Activated gamma-delta T cell treated with Interleukin-2 at 50 U/mL for 16 hours (primary cell): ENCODE measurements around the gene SPATA12.
A peak's percentile ranks its signal among the peaks of the same experiment; 100 is the strongest.
"Not testable (repeated sequence)": the region's sequence is repeated elsewhere in the genome, so short reads cannot be mapped to it uniquely, and the experiment has no call there.

Experiments
- DNase-seq: peaks from one replicate; pipeline ENCODE4 v3.0.0-alpha.2; 2020

SPATA12 gene

DNA sequence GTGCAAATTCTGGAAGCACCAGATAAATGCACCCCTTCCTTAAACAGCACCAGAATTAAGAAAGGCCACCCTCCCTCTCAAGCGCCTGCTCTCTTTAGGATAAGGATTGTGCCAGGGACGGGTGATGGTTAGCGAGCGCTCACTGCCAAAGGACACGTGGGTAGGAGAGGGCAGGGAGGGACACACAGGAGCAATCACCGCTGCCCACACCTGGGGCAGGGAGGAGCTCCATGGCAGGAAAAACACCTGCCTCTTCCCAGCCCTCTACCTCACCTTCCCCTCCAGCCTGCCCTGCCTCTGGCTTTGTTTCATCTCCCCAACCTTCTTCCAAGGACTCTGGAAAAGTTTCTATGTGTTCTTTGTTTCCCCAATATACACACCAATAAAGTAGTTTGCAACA is 7.3 kb upstream of the SPATA12 start:
- no peak for DNase-seq

DNA sequence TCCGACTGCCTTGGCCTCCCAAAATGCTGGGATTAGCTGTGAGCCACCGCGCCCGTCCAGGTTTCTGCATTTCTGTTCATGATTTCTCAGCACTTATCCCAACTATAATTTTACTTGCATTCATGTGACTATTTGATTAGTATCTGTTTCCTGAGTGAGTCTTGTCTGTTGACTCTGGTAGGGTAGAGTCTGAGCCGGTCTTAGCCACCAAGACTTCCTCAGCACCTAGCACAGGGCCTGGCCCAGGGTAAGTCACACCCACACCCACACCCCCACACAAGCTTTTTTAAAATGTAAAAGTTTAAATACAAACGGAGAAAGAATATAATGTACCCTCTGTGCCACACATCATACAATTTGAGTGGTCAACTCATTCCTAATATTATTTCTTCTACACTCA is 3.1 kb upstream of the SPATA12 start:
- no peak for DNase-seq

DNA sequence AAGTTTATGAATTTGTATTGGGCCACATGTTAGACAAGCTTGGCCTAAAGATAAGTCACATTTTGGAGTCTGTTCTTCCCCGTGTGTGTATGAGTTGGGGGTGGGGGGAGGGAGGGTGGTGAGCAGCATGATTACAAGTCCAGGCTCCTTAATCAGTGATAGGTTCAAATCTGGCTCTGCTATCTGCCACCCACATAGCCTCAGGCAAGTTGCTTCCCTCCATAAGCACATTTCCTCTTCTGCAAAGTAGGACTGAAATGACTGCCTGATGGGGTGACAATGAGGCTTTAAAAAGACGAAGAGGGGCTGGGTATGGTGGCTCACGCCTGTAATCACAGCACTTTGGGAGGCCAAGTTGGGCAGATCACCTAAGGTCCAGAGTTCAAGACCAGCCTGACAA is 1.1 kb upstream of the SPATA12 start:
- DNase-seq: no peak

DNA sequence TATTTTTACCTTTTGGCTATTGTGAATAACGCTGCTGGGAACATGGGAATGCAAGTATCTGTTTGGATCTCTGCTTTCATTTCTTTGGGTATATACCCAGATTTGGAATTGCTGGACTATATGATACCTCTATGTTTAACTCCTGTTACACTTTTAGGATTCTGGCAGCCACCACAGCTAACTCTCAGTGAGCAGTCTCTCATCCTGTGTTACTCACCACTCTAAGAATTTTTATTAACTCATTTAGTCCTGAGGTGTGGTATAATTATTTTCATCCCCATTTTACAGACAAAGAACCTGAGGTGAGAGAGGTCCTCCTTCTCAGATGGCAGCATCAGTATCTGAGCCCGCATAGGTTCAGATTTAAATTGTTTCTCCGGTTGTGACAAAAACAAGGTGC is 1.1 kb downstream of the SPATA12 start:
- DNase-seq: no peak

DNA sequence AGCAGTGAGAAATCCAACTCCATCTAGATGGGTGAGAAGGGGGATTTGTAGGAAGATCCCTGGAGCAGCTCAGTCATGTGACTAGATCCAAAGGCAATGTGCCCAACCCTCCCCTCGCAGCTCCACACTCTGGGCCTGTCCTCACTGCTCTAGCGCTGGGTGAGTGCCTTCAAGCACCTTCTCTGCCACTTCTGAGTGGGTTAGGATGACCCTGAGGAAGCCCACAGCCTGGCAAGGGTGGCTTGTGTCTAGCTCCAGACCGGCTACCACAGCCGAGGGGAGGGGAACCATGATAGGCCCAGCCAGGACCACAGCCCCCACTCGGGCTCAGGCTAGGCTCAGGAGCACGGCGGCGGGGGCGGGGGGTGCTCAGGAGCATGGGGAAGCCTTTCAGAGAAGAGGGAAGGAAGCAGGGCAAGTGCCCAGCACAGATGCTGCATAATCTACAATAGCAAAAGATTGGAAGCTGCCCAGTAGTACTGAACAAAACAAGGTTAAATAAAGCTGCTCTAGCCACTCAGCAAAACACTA is 1.7 kb downstream of the SPATA12 start:
- DNase-seq: no peak

DNA sequence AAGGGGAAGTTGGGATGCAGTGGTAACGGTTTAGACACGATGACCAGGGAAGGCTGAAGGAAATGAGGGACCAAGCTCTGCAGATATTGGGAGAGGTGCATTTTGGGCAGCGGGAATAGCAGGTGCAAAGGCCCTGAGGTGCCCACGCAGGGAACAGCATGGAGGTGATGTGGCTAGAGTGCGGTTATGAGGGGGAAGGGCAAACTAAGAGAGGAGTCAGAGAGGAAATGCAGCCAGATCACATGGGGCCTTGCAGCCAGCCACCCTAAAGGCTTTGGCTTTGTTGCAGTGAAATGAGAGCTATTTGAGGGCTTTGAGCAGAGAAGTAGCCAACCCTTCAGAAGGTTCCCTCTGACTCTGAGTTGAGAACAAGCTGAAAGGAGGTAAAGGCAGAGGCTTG is 2.6 kb downstream of the SPATA12 start:
- DNase-seq: no peak

DNA sequence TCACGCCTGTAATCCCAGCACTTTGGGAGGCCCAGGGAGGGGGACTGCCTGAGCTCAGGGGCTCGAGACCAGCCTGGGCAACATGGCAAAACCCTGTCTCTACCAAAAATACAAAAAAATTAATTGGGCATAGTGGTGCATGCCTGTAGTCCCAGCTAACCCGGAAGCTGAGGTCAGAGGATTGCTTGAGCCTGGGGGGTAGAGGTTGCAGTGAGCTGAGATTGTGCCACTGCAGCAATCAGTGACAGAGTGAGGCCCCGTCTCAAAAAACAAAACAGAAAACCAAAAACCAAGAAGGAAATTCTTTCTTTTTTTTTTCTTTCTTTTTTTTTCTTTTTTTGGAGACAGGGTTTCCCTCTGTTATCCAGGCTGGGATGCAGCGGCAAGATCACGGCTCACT is 3.5 kb downstream of the SPATA12 start:
- DNase-seq: no peak

DNA sequence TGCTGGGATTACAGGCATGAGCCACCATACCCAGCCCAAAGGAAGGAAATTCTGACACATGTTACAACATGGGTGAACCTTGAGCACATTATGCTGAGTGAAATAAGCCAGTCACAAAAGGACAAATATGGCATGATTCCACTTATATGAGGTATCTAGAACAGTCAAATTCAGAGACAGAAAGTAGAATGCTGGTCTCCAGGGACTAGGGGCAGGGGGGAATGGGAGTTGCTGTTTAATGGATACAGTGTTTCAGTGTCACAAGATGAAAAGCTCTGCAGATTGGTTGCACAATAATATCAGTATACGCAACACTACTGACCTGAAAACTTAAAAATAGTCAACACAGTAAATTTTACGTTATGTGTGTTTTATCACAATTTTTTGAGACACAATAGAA is 4.1 kb downstream of the SPATA12 start:
- no peak for DNase-seq

DNA sequence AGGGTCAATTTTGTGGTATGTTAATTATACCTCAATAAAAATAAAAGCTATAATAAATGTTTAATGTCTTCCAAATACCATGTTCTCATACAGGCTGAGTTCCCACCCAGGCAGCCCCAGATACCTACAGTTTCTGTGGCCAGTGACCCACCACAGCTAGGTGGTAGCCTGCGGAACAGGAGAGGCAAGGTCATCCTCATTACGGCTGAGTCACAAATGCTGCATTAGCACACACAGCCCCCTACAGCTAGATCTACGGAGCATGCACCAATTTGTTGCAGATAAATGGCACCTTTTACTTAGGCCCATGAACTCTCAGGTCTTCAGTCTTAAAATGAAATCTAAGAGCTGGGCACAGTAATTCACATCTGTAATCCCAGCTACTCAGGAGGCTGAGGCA is 5.1 kb downstream of the SPATA12 start:
- no peak for DNase-seq

DNA sequence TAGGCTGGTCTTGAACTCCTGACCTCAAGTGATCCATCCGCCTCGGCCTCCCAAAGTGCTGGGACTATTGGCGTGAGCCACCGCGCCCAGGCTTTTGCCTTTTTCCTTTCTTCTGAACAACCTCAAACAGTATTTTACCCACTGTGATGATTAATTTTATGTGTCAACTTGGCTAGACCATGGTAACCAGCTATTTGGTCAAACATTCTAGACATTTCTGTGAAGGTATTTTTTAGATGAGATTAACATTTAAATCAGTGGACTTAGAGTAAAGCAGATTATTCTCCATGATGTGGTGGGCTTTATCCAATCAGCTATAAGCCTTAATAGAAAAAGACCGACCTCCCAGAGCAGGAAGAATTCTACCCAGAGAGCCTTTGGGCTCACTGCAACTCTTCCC is 6.0 kb downstream of the SPATA12 start:
- DNase-seq: no peak

DNA sequence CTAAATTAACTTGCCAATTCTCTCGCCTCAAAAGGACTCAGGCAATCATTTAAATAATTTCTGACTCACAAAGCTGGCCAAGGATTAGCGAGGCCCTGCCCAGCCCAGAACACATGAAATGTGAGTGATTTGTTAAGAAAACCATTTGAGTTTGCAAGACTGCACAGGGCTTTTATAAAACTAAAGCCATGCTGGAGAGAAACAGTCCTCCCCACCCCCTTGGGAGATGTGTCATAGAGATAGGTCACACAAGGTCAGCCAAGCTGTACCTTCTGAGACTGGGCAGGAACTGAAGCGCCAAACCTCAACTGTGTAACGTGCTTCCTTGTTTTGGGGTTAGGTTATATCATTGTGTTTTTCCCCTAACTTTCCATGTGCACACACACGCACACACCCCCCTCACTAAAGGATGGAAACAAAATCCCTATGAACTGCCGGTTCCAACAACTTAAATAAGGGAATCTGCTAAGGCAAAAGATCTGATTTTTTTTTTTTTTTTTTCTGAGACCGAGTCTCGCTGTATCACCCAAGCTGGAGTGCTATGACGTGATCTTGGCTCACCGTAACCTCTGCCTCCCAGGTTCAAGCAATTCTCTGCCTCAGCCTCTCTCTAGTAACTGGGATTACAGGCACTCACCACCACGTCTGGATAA is 8.1 kb downstream of the SPATA12 start:
- DNase-seq: no peak

DNA sequence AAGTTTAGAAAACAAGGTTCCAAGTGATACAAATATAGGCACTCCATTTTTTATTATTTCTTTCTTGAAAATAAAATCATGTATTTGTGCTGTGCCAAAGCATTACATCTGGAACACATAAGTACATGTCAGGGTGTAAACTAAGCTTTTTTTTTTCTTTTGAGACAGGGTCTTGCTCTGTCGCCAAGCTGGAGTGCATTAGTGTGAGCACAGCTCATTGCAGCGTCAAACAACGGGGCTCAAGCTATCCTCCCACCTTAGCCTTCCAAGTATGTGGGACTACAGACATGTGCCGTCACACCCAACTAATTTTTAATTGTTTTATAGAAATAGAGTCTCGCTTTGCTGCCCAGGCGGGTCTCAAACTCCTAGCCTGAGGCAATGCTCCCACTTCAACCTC is 9.0 kb downstream of the SPATA12 start:
- no peak for DNase-seq

DNA sequence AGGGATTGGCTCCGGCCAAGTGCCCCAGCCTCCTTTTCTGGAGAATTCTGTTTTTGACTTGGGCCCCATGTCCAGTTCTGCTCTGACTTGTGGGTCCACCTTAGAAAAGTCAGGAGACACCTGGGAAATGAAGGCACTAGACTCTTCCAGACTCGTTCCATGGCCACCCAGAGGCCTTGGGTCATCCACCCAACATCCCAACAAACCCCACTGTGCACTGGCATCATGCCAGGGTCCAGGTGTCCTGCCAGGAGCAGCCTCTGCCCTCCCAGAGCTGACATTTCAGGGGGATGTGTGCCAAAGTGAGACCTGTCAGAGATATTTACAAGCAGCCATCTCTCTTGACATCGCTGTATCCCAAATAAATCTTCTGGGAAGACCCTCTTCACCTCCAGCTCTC is 13.2 kb downstream of the SPATA12 start:
- DNase-seq: no peak

DNA sequence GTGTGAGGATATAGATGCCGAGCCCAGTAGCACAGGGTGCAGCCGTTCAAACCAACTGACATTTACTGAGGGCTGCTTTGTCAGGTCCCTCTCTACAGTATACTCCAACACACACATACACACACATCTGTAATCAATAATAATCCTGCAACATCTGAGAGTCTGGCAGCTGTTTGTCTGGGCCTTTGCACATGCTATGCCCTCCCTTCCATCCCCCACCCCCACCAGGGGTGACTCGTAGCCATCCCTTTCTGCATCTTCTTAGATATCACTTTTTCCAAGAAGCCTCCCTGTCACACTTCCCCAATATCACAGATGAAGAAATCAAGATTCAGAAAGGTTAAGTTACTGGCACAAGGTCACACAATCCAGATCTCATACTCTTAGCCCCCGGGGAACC is 13.7 kb downstream of the SPATA12 start:
- DNase-seq: no peak

DNA sequence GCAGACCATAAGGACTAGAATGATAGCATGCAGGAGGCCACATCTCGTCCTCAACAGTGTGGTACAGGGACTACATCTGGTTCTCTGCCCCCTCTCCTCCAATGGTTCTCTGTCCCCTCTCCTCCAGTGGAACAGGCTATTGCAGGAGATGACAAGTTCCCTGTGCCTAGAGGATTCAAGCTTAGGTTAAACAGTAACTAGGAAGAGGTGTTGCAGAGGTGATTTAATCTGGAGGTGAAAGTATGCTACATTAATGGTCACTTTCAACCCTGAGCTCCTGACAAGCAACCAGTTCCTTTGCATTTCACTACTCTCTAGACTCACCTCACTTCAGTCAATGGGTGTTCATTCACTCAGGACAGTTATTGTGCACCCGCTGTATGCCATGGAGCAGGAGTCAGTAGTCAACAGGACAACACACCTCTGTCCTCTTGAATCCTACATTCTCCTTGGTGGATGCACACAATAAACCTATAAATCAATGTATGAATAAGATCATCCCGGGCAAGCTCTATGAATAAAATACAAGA is 16.0 kb downstream of the SPATA12 start:
- no peak for DNase-seq

DNA sequence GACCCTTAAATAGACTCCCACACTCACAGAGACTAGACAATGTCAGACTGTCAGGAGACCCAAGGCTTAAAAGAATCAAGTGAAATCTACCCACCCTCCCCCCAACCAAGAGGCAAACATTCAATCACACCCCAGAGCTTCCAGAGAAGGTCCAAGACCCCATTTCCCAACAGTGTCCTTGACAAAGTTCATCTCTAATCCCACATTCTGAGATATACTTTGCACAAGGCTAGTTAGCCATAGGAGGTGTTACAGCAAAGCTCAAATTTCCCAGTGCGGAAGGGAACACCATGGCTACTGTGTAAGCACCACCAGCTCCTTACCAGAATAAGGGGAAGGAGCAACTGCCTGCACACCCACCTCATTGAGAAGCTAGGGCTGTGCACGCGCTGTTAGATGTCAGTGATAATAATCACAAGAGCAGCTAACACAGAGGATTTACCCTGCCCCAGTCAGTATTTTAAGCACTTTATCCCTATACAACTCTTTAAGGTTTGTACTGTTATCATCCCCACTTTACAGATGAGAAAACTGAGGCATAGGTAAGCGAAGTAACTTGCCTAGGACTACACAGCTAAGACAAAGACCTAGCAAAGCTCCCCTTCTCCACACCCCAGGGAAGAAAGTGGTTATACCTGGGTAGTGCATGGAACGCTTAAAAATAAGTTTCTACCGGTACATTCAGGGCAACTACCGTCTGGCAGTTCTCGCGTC is 17.3 kb downstream of the SPATA12 start:
- no peak for DNase-seq

DNA sequence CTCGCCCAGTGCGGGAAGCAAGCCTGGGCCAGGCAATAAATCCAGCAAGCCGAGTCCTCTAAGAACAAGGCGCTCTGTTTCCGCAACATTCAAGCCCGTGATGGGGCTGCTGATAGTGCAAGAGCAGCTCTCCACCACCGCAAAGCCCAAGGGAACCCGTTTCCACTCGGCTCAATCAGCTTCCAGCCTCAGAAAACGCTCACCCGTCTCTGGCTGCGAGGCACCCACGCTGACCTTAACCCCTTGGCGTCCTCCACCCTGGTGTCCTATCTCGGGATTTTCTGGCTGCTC is 17.8 kb downstream of the SPATA12 start:
- peak; percentile 9 for DNase-seq

DNA sequence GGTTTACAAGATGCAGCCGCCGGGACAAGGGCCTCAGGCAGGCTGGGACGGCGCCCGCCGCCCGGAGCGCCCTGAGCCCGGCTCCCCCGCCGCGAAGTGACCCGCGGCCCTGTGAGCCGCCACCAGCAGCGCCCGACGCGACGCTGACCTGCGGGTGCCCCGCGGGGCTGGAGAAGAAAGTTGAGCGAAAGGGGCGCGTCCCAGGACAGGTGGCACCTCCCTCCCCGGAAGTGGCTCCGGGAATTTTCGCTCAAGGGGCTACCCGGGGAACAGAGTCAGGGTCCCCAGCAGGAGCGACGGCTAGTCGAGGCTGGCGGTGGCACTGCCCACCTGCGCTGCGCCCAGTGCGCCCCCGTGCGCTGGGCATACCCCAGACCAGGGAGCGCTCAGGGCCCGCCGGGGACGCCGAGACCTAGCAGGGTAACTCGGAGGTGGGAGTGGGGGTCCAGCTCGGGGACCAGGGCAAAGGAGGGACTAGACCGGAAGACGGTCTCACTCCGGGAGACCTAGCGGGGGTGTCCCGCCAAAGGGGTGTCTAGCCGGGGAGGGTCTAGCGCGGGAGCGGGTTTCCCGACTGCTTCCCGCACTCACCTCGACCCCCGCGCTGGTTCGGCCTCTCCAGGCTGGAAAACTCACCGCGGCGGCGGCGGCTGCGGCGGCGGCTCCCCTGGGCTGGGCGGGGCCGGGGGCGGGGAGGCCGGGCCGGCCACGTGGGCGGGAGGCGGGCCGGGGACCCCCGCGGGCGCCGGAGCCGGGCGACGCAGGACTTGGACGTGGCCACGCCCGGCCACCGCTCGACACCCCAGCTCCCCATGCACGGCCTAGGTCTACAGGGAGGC is 18.4 kb downstream of the SPATA12 start:
- no peak for DNase-seq

DNA sequence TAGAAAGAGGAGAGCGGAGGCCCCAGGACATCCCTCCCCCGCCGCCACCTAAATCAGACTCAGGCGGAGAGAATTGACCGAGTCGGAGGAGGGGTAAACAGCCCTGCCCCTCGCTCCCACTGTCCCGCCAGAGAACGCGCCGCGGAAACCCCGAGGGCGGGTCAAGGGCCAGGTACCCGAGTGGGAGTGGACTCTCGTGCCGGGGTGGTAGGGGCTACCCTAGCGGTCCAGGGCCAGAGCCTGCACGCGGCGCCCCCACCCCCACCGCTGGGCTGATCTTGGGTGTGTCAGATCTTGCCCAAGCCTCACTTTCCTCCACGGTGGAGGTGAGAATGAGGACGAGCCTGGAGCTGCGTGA is 19.0 kb downstream of the SPATA12 start:
- no peak for DNase-seq

DNA sequence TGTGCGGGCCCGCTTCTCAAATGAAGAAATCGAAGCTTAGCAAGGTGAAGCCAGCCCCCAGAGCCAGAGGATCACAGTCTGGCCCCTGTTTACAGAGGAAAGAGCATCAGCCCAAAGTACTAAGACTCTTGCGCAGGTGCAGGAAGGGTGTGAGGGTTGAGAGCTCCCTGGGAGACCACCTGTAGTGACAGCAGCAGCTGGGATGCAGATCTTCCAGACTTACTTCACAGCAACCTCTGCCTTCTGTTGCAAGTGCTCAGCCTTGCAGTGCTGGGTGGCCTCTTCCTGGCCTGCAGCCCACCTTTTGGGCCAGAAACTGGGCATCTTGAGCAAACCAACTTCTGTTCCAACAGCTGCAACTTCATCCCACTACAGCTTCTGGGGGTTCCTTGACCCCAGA is 19.7 kb downstream of the SPATA12 start:
- no peak for DNase-seq

DNA sequence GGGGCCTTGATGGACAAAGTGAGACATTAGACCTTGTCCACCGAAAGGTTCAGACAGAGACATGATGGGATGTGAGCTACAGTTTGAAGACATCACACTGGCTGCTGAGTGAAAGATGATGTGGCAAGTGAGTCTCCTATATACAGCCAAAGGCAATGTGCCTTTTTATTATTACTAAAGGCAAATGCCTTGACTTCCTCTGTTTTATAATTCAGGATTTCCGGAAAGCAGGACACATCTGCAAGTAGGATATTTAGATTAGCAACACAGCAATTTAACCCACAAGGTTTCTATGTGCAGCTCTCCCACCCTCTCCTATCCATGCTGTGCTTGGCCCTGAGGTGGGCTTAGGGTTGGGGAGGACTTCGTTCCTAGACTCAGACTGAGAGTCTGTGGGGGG is 20.7 kb downstream of the SPATA12 start:
- no peak for DNase-seq

DNA sequence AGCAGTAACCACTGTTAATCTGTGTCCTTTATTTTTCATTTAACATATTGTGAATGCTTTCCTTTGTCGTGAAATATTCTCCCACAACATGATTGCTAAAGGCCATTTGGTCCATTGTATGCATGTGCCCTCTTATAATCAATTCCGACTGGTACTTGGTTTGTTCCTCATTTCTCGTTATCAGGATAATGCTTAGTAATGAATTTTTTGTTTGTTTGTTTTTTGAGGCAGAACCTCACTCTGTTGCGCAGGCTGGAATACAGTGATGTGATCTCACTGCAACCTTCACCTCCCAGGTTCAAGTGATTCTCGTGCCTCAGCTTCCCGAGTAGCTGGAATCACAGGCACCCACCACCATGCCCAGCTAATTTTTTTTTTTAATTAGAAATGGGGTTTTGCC is 22.0 kb downstream of the SPATA12 start:
- no peak for DNase-seq

DNA sequence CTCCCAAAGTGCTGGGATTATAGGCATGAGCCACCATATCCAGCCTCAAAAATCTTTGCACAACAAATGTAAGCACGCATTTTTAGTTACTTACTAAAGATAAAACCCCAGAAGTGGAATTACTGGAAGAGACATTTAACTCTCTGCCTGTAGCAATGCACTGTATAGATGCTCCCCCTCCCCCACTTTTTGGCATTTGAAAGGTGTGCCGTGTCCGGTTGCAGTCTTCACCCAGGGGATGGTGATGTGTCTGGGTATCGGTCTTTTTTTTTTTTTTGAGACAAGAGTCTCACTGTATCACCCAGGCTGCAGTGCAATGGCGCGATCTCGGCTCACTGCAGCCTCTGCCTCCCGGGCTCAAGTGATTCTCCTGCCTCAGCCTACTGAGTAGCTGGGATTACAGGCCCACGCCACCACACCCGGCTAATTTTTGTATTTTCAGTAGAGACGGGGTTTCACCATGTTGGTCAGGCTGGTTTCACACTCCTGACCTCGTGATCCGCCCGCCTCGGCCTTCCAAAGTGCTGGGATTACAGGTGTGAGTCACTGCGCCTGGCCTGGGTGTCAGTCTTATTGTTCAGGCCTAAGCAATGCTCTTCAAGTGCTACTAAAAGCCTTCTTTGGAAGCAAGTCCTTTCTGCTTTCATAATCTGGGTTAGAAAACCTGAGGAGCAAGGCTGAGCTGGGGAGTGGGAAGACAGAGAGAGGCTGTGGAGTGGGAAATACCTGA is 23.0 kb downstream of the SPATA12 start:
- not testable (repeated sequence) for DNase-seq
